Stimulated activated CD8-positive, alpha-beta memory T cell treated with anti-CD3 and anti-CD28 coated beads, Interleukin-2, amount 100 ng/mL, for 1 hour (primary cell): Measurements from ENCODE around the gene PKD2.
"Not testable (repeated sequence)": the region's sequence is repeated elsewhere in the genome, so short reads cannot be mapped to it uniquely, and the experiment has no call there.

Experiments used
- DNase-seq, 2 donors: peaks; one replicate each; pipeline ENCODE4 v3.0.0-alpha.2; 2020; ENCODE audit warnings: low read depth in 2 of 2

The PKD2 gene

GRCh38 chr4:87986508-87986907, 20.9 kb upstream of the PKD2 start:
- DNase-seq: no peak

- no peak for DNase-seq
Measured at GRCh38 chr4:87989765-87990164, 17.7 kb upstream of the PKD2 start.

- no peak for DNase-seq
Measured at GRCh38 chr4:87995435-87995834, 12.0 kb upstream of the PKD2 start.

GRCh38 chr4:87999191-87999691, 8.2 kb upstream of the PKD2 start:
- DNase-seq: not testable (repeated sequence)

GRCh38 chr4:88001871-88002270, 5.6 kb upstream of the PKD2 start:
- DNase-seq: no peak

GRCh38 chr4:88002786-88003185, 4.6 kb upstream of the PKD2 start:
- no peak for DNase-seq

GRCh38 chr4:88003261-88003660, 4.2 kb upstream of the PKD2 start:
- DNase-seq: no peak

GRCh38 chr4:88005076-88005475, 2.4 kb upstream of the PKD2 start:
- no peak for DNase-seq

- no peak for DNase-seq
Measured at GRCh38 chr4:88005946-88006345, 1.5 kb upstream of the PKD2 start.

- no peak for DNase-seq
Measured at GRCh38 chr4:88006956-88007303, 505 bp upstream of the PKD2 start.

GRCh38 chr4:88008122-88008742, 797 bp downstream of the PKD2 start:
- no peak for DNase-seq

- DNase-seq: no peak
Measured at GRCh38 chr4:88008743-88009171, 1.3 kb downstream of the PKD2 start.

GRCh38 chr4:88009871-88010270, 2.4 kb downstream of the PKD2 start:
- no peak for DNase-seq

- no peak for DNase-seq
Measured at GRCh38 chr4:88010966-88011365, 3.5 kb downstream of the PKD2 start.

GRCh38 chr4:88012647-88013046, 5.2 kb downstream of the PKD2 start:
- no peak for DNase-seq

- DNase-seq: no peak
Measured at GRCh38 chr4:88014386-88014905, 7.0 kb downstream of the PKD2 start.

GRCh38 chr4:88015659-88016295, 8.3 kb downstream of the PKD2 start:
- no peak for DNase-seq

- no peak for DNase-seq
Measured at GRCh38 chr4:88017516-88018297, 10.3 kb downstream of the PKD2 start.

- no peak for DNase-seq
Measured at GRCh38 chr4:88018466-88018865, 11.0 kb downstream of the PKD2 start.

- no peak for DNase-seq
Measured at GRCh38 chr4:88021824-88022223, 14.4 kb downstream of the PKD2 start.

- no peak for DNase-seq
Measured at GRCh38 chr4:88022289-88022688, 14.9 kb downstream of the PKD2 start.

GRCh38 chr4:88025868-88026661, 18.6 kb downstream of the PKD2 start:
- DNase-seq: not testable (repeated sequence)
